NCI-H510A (cell line): Measurements from ENCODE around the gene AP2S1.
A peak's percentile ranks its signal among the peaks of the same experiment; 100 is the strongest.
"Not testable (repeated sequence)": the region's sequence is repeated elsewhere in the genome, so short reads cannot be mapped to it uniquely, and the experiment has no call there.

Experiments used
- DNase-seq: peaks from one replicate; lab custom pipeline; 2025; lab: John Stamatoyannopoulos, UW

AP2S1 gene

DNA sequence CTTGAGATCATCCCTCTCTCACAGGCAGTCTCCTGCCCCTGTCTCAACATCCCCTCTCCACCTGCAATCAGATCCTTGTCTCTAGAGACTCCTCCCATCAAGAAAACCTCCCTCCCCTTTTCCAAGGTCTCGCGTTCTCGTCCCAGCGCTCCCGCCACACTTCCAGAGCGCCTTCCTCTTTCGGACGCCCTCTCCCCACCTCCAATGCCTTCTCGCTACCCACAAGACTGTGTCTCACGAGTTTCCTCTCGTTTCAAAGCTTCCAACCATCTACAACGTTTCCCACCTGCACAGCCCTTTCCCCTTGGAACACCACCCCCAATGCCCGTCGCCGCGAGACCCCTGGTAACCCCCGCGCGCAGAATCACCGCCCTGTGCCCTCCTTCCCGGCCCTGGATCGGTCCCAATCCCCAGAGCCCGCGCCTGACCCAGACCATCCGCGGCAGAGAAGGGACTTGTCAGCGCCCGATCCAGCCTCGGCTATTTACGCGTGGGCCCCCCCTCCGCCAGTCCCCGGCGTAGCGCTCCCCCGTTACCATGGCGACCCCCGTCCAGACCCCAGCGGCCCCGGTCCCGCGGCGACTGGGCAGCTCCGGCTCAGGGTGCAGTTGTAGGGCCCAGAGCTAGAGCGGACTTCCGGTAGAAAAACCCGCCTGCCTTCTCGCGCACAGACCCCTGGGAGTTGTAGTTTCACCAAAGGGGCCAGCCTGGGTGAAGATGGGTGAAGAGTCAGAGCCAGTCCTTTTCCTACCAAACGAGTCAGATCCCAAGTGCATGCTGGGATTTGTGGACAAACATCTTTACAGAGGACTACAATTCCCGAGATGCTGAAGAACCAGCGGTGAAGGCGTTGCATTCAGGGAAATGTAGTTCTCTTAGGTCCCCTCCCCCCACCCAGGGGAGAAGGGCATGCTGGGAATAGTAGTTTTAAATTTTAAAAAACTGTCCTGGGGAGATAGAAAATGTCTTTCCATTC is at the start of gene AP2S1:
Gene AP2S1, minus strand, starts transcription at position 619 of the 976 bp plus-strand sequence. Its CDS starts 80 bp downstream, at position 539.
- peak; percentile 95 for DNase-seq

DNA sequence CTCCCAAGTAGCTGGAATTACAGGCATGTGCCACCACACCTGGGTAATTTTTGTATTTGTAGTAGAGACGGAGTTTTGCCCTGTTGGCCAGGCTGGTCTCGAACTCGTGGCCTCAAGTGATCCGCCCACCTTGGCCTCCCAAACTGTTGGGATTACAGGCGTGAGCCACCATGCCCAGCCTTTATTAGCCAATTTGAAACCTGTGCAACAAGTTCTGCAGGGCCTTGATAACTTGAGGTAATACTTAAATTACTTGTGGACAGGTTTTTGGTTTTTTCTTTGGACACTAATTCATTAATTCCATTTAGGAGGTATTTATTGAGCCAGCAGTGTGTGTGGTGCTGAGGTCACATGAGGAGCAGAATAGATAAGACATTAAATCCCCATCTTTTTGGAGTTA is 49.7 kb upstream of the AP2S1 start:
- no peak for DNase-seq

DNA sequence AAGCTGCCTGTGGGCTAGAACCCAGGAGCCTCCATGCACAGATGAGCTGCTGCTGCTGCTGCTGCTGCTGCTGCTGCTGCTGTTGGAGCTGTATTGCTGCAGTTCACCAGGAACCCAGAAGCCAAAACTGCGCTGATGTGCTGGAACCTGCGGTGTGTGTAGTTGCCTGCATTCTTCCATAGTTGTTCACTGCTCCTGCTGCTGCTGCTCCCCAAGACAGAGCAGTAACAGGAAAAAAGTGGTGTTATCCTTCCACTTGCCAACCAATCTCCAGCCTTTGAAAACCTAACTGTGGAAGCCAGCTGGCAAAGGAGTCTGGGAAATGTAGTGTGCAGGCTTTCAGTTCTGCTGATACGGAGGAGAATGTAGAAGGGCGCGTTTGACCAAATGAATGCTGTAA is 48.1 kb upstream of the AP2S1 start:
- DNase-seq = no peak

- DNase-seq = peak; percentile 24
Observed at GRCh38 chr19:46896076-46896794, 45.6 kb upstream of the AP2S1 start.

DNA sequence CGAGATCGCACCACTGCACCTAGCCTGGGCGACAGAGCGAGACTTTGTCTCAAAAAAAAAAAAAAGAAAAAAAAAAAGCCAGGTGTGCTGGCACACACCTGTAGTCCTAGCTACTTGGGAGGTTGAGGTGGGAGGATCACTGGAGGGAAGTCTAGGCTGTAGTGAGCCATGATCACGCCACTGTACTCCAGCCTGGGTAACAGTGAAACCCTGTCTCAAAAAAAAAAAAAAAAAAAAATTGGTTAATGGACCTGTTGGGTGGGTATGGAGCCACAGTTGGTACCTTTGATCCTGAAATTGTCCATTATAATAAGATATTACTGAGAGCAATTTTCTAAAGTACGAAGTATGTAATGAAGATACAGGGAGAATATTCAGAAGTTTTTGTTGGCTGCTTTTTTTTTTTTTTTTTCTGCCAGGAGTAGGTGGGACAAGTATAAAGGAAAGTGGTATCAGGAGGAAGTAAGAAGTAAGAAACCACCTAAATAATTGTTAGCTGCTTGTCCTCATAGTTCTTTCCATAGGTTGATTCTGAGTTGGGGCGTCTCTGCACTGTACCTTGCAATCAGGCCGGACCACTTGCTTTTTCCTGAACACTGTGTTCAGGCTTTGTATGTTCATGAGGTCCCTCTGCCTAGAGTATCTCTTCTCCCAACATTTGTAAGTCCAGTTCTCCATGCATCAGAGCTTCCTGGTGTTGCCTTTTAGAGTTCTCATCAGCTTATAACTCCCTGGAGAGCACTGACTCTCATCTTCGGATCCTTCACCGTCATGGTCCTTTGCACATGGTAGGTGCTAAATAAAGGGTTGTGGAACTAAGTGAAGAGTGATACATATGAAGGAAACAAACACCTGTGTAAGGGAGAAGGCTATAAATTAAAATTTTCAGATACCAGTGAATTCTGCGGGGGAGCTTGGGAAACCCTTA is 41.9 kb upstream of the AP2S1 start:
- DNase-seq = peak; percentile 30

DNA sequence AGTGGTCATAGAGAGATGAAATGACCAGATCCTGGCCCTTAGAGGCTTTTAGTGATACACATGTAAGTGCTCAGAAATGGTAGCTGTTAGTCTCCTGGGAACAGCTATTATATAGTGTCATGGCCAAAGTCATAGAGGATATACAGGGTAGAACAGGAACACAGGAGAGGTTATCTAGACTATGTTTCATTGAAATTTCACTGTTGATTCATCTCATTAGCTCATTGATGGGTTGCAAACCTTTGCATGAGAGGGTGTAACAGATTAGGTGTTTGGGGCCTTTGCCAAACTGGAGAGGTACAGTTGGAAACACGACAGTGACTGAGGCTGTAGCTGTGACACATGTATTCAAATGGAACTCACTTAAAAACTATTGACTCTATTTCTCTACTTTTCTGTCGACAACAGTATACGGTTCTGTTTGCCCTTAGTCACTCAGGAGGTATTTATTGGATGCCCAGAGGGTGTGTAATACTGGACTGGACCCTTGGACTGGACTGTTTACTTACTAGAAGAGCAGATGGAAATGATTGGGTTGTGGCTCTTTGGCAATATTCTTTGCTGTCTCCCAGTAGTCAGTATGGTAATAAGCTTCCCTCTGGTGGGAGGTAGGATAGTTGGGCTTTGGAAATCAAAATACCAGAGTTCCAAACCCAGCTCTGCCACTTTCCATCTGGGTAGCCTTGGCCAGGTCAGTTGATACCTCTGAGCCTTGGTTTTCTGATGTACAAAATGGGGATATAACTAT is 40.0 kb upstream of the AP2S1 start:
- no peak for DNase-seq

- no peak for DNase-seq
Observed at GRCh38 chr19:46887240-46887782, 36.7 kb upstream of the AP2S1 start.

DNA sequence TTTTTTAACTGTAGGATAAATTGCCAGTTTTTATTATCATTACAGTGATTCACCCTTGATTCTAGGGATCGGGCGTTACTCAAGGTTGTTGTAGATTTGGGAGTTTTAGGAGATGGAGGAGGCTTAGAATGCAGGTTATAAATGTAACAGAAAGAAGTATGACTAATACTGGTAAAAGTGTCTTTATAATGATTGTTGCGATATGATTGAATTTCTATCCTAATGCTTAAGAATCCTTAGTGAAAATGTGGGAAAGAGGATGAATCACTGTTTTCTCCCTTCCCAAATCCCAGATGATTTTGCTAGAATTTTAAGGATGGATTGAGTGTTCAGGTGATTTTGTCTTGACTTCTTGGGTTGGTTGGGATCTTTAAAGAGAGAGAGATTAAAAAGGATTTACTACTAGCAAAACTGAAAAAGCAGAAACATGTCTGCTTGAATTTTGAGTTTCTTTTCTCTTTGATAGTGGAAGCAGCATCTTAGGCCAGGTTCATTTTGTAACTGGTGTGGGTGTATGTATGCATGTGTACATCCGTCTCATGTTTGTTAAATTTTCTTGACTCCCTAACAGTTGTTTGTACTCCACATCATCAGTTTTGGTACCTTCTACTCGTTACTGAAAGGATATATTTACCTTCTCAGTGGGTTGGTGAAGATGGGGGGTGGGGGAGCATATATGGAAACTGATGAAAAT is 36.0 kb upstream of the AP2S1 start:
- DNase-seq = no peak

DNA sequence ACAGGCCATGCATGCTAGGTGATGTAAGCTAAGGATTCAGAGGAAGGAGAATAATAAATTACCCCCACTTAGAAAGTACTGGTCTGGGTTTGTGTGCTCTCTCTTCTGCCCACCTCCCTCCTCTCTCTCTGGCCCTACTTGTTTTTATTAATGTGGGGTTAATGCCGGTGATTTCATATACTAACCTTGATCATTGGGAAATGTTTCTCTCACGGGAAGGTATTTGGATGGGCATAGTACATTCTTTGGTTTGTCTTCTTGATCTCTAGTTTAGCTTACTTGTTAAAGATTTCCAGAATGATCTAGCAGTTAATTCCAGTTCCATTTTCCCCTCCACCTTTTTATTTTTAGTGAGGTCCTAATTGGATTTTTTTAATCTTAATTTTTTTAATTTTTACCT is 34.8 kb upstream of the AP2S1 start:
- DNase-seq = no peak

DNA sequence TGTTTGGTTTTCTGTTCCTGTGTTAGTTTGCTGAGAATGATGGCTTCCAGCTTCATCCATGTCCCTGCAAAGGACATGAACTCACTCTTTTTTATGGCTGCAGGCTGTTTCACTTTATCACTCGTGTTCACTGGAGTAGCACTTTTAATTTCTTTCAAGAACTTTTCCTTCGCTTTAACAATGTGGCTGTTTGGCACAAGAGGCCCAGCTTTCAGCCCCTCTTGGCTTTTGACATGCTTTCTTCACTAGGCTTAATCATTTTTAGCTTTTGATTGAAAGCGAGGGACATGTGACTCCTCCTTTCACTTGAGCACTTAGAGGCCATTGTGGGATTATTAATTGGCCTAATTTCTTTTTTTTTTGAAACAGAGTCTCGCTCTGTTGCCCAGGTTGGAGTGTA is 32.1 kb upstream of the AP2S1 start:
- not testable (repeated sequence) for DNase-seq

GRCh38 chr19:46882034-46882433 is 31.4 kb upstream of the AP2S1 start:
- no peak for DNase-seq

GRCh38 chr19:46881092-46881491 is 30.4 kb upstream of the AP2S1 start:
- no peak for DNase-seq

GRCh38 chr19:46880431-46880830 is 29.8 kb upstream of the AP2S1 start:
- DNase-seq = no peak

- DNase-seq = no peak
Observed at GRCh38 chr19:46878613-46879375, 28.1 kb upstream of the AP2S1 start.

GRCh38 chr19:46875657-46876056 is 25.0 kb upstream of the AP2S1 start:
- DNase-seq = no peak

- no peak for DNase-seq
Observed at GRCh38 chr19:46875234-46875633, 24.6 kb upstream of the AP2S1 start.

DNA sequence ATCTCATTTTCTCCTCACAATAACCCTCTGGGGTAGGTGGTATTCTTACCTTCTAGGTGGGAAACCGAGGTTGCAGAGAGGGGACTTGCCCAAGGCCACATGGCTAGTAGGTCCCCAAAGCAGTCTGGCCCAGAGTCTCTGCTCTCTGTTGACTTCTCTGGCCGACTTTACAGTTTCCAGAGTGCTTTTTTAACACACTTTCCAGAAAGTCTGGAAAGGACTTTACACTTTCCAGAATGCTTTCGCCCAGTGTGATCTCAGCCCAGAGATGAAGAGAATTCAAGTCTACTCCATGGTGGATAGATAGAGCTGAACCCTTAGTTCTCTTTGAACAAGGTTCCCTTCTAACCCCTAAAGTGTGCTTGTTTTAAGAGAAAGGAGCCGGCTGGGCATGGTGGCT is 22.3 kb upstream of the AP2S1 start:
- no peak for DNase-seq

DNA sequence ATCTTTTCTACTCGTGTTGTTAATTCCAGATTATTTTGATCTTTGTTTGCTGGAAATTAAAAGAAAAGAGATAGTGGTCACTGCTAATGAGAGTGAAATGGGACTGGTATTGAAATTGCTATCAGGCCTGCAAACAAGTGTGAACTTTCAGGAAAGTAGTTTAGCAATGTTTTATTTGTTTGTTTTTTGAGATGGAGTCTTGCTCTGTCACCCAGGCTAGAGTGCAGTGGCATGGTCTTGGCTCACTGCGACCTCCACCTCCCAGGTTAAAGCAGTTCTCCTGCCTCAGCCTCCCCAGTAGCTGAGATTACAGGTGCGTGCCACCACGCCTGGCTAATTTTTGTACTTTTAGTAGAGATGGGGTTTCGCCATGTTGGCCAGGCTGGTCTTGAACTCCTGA is 20.5 kb upstream of the AP2S1 start:
- DNase-seq = not testable (repeated sequence)

DNA sequence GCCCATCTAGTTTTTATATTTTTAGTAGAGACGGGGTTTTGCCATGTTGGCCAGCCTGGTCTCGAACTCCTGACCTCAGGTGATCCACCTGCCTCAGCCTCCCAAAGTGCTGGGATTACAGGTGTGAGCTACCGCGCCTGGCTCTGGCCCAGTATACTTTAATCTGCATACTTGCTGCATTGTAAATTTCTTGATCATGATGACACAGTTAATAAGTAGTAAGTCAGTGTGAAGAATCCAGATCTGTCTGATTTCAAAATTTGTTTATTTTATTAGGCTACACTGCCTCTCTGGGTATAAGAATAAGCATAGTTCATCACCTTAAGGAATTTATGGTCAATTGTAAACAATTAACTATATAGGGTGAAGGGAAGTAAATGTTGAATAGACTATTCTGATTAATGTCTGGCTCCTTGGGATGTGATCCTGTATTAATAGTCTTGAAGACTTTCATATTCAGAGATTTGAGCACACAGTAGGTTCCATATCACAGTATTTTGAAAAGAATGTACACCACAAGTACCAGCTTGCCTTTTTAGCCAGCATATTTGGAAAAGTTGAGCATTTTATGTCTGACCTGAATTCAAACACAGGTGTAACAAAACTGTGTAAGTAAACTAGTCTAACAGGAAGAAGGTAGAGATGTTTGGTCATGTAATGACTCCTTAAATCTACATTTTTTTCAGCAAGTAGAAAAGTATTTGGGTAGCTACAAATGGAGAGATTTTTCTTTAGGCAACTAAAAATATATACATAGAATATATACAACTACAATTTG is 17.6 kb upstream of the AP2S1 start:
- no peak for DNase-seq
